NCI-H748 (cell line): ENCODE data around the gene GFY.
A peak's percentile ranks its signal among the peaks of the same experiment; 100 is the strongest.
"Not testable (repeated sequence)": the region's sequence is repeated elsewhere in the genome, so short reads cannot be mapped to it uniquely, and the experiment has no call there.

ENCODE experiments used
- DNase-seq: peaks from one replicate; lab custom pipeline; 2025; ENCODE audit not compliant: unreplicated experiment; lab: John Stamatoyannopoulos, UW

GFY gene

DNA sequence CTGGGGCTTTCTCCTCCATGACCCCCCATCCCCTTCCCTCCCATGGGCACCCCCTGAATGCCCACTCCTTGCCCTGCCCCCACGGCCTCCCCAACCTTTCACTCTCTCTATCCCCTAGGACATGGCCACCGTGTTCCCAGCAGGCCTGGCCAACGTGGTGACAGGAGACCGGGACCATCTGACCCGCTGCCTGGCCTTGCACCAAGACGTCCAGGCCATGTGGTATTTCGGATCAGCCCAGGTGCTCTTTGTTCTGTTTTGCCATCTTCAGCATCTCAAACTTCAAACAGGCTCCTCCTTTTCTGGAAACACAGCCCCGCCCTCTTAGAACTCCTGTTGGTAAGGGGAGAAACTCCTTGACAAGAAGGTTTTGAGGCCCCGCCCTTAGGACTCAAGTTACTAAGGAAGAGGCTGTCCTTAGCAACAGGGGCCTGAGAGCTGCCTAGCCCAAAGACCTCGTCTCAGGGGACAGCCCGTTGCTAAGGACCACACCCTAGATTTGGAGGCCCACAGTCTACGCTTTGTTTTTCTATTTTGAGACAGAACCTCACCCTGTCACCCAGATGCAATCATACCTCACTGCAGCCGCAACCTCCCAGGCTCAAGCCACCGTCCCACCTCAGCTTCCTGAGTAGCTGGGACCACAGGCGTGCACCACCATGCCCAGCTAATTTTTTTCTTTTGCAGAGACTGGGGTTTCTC lies 43.7 kb downstream of the GFY start:
- peak; percentile 81 for DNase-seq

DNA sequence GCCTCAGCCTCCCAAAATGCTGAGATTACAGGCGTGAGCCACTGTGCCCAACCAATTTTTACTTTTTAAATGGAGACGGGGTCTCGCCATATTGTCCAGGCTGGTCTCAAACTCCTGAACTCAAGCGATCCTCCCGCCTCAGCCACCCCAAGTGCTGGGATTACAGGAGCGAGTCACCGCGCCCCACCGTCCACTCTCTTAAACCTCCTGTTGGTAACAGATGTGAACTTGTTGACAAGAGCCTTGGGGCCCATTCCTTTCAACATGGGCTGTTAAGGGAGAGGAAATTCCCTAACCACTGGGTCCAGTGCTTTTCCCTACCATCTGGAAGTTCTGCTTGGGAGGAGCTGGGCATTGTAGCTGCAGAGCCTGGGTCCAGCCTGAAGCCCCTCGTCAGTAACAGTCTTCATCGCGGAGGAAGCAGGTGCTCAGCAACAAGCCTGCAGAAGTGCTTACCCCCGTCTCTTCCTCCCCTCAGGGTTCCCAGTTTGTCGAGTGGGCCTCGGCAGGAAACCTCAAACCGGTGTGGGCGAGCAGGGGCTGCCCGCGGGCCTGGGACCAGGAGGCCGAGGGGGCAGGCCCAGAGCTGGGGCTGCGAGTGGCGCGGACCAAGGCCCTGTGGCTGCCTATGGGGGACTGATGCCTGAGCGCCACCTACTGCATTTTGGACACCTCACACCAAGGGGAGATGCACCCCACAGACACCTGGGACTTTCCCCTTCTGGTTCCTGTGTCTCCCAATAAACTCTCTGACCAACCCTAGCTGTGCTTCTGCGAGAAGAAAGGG lies 44.8 kb downstream of the GFY start:
- DNase-seq = no peak

DNA sequence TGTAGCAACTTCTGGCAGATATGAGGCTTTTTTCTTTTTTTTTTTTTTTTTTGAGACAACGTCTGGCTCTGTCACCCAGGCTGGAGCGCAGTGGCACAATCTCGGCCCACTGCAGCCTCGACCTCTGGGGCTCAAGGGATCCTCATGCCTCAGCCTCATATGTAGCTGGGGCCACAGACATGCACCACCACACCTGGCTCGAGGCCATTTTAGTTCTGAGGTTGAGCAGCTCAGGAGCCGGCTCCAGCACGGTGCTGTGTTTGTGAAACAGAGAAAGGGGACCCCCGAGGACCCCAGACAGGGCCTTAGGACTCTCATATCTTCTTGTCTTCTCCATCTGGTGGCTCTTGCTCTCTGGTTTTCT lies 45.4 kb downstream of the GFY start:
- no peak for DNase-seq

DNA sequence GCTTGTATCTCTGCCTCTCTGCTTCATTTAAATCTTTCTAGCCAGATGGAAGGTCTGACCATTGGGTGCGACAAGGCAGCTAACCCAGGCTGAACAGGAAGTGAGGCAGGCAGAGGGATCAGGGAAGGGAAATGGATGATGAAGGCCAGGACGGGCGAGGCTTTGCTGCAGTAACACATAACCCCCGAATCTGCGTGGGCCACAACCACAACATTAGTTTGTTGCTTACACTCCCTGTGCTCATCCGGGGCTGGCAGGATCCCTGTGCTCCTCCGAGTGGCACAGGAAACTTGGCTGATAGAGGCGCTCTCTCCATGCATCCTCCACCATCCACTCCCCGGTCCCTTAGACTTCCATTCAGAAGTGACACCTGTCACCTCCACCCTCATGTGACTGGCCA lies 47.7 kb downstream of the GFY start:
- no peak for DNase-seq

DNA sequence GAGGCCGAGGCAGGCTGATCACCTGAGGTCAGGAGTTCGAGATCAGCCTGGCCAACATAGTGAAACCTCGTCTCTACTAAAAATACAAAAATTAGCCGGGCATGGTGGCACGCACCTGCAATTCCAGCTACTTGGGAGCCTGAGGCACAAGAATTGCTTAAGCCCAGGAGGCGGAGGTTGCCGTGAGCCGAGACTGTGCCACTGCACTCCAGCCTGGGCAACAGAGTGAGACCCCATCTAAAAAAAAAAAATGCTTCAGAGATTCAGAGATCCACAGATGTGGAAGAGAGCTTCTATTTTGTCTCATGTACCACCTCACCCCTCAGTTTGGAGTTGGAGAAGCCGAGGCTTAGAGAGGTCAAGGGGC lies 48.3 kb downstream of the GFY start:
- not testable (repeated sequence) for DNase-seq

DNA sequence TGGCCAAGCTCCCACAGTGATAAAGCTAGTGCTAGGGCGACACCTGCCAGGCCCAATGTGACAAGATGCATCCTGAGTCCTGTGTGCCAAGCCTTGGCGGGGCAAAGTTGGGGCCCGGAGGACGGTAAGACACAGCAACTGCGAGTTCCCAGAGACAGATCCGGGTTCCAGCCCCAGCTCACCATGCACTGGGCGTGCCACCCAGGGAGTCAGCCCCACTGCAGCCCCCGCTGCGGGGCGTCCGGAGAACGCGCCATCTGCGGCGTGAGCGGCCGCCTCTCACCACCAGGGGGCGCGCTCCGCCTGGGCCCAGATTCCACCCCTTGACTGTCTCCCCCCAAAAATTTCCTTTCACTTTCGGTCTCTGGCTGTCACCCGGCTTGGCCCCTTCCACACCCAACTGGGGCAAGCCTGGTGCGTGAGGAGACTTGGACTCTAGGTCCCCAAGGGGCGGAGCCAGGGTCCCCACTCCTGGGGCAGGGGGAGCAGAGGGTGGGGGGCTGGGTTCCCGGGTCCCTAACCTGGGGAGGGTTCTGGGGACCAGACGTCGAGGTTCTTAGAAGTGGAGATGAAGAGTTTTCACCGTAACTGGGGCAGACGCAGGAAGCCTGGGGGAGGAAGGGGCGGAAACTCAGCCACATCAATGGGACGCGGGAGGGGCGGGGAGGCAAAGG lies 48.8 kb downstream of the GFY start, which contains the start of gene FLT3LG:
TSS of gene FLT3LG (plus strand) at position 348 of the 674 bp plus-strand sequence. CDS start 425 bp downstream, outside the sequence.
- DNase-seq = peak; percentile 77

DNA sequence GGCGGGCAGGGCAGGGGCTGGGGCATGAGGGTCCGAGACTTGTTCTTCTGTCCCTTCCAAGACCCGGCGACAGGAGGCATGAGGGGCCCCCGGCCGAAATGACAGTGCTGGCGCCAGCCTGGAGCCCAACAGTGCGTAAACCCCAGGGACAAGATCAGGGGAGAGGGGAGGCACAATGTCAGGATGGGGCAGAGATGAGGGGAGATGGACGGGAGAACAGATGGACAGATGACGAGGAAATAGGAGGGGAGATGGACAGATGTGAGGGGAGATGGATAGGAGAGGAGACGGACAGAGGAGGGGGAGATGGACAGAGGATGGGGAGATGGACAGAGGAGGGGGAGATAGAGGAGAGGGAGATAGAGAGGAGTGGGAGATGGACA lies 49.3 kb downstream of the GFY start:
- no peak for DNase-seq

DNA sequence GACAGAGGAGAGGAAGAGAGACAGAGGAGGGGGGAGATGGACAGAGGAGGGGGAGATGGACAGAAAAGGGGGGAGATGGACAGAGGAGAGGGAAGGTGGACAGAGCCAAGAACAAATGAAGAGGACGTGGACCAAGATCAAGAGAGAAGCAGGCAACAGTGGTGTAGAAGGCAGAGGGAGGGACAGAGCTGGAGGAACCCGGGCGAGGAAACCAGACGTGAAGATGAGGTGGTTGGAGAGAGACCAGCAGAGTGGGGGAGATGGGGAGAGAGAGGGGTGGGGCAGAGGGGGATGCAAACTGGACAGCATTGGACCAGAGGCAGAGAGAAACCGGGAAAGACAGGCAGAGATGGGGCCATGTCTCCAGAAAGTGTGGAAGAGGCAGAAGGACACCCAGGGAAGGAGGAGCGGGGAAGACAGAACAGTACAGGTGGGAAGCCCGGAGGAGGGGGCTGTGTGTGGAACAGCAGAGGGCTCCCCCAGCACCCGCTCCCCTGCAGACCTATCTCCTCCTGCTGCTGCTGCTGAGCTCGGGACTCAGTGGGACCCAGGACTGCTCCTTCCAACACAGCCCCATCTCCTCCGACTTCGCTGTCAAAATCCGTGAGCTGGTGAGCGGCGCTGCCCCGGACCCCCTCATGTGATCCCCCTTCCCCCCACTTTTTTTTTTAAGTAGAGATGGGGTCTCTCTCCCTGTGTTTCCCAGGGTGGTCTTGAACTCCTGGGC lies 50.2 kb downstream of the GFY start:
- no peak for DNase-seq

DNA sequence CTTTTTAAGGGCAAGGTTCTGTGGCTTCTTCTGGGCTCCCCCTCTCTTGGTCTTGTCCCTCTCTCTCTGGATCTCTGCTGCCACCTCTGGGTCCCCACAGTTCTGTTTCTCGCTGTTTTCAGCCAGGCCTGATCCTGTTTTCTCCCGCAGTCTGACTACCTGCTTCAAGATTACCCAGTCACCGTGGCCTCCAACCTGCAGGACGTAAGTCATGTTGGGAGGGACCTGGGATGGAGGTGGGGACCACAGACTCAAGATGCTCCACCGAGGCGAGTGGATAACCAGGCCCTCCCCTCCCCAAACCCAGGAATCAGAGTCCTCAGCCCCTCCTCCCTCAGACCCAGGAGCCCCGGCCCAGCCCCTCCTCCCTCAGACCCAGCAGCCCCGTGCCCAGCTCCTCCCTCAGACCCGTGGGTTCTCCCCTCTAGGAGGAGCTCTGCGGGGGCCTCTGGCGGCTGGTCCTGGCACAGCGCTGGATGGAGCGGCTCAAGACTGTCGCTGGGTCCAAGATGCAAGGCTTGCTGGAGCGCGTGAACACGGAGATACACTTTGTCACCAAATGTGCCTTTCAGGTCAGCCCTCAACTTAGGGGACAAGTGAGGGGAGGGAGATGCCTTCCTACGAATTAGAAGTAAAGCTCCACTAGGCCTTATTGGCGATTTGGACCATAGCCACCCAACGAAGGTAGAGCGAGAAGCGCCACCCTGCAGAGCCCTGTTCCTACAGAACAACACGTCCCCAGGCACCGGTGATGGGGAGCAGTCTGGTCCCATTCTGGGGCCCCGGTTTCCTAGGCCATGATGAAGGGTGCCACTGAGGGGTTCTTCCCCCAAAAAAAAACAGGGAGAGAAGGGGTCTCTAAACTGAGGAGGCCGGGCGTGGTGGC lies 51.0 kb downstream of the GFY start:
- peak; percentile 74 for DNase-seq
